ENCODE results near the gene SRGAP3.

SRGAP3 gene

GRCh38 chr3:9157651-9158362 is 91.6 kb downstream of the SRGAP3 start:
- Histone ChIP-seq H4K20me1 (ENCODE audit: insufficient read depth, low read length, poor library complexity, severe bottlenecking) (no peaks in the 10 kb centered on the region), H3K4me1 (ENCODE audit: insufficient read depth, low read length, poor library complexity, severe bottlenecking) (peaks cover 26% of the 10 kb centered on the region), H3K9me2 (replicated peaks; ENCODE audit: low read depth, low read length) (no peaks in the 10 kb centered on the region), H3K79me2 (ENCODE audit: insufficient read depth, low read length) (peaks cover 11% of the 10 kb centered on the region), H2AFZ (ENCODE audit: low read length) (no peak overlapping the region), H3K9ac (ENCODE audit: low read depth, low read length, poor library complexity, severe bottlenecking) (no peak overlapping the region), H3K9me3 (ENCODE audit: insufficient read depth, low read depth, low read length) (no peaks in the 10 kb centered on the region), H3K36me3 (ENCODE audit: insufficient read depth, low read length) (no peaks in the 10 kb centered on the region), H3K27me3 (ENCODE audit: insufficient read depth, low read length, poor library complexity, severe bottlenecking) (no peaks in the 10 kb centered on the region), H3K4me2 (ENCODE audit: low read depth, low read length, poor library complexity, severe bottlenecking) (peak overlapping the region; percentile 41), H3K4me3 (ENCODE audit: low read length, poor library complexity, severe bottlenecking) (no peak overlapping the region), H3F3A (ENCODE audit: low read depth) (0 out of 2 replicates have a peak, but pooled peaks cover 3% of the 10 kb centered on the region)
- TF ChIP-seq EZH2phosphoT487 (IDR thresholded peaks at IDR 0.05; ENCODE audit: borderline replicate concordance): no peak
- TF ChIP-seq CTCF (conservative IDR thresholded peaks at IDR 0.05; ENCODE audit: low read length): no peak

- Histone ChIP-seq H3K4me2 (ENCODE audit: low read depth, low read length, poor library complexity, severe bottlenecking) (no peak overlapping the region), H3K79me2 (ENCODE audit: insufficient read depth, low read length) (peaks cover 8% of the 10 kb centered on the region), H4K20me1 (ENCODE audit: insufficient read depth, low read length, poor library complexity, severe bottlenecking) (no peaks in the 10 kb centered on the region), H3K9ac (ENCODE audit: low read depth, low read length, poor library complexity, severe bottlenecking) (no peak overlapping the region), H3F3A (ENCODE audit: low read depth) (0 out of 2 replicates have a peak, but pooled peaks cover 3% of the 10 kb centered on the region), H3K4me3 (ENCODE audit: low read length, poor library complexity, severe bottlenecking) (no peak overlapping the region), H3K4me1 (ENCODE audit: insufficient read depth, low read length, poor library complexity, severe bottlenecking) (peaks cover 15% of the 10 kb centered on the region), H3K9me3 (ENCODE audit: insufficient read depth, low read depth, low read length) (no peaks in the 10 kb centered on the region), H3K27me3 (ENCODE audit: insufficient read depth, low read length, poor library complexity, severe bottlenecking) (no peaks in the 10 kb centered on the region), H3K36me3 (ENCODE audit: insufficient read depth, low read length) (no peaks in the 10 kb centered on the region), H2AFZ (ENCODE audit: low read length) (no peak overlapping the region), H3K9me2 (replicated peaks; ENCODE audit: low read depth, low read length) (no peaks in the 10 kb centered on the region)
- TF ChIP-seq CTCF (conservative IDR thresholded peaks at IDR 0.05; ENCODE audit: low read length): no peak
Observed at GRCh38 chr3:9156604-9157003, 92.8 kb downstream of the SRGAP3 start.

GRCh38 chr3:9155028-9155427 is 94.4 kb downstream of the SRGAP3 start:
- Histone ChIP-seq H4K20me1 (ENCODE audit: insufficient read depth, low read length, poor library complexity, severe bottlenecking) (no peaks in the 10 kb centered on the region), H3K4me2 (ENCODE audit: low read depth, low read length, poor library complexity, severe bottlenecking) (no peak overlapping the region), H3K27me3 (ENCODE audit: insufficient read depth, low read length, poor library complexity, severe bottlenecking) (no peaks in the 10 kb centered on the region), H3K79me2 (ENCODE audit: insufficient read depth, low read length) (peaks cover 8% of the 10 kb centered on the region), H3K4me1 (ENCODE audit: insufficient read depth, low read length, poor library complexity, severe bottlenecking) (peaks cover 13% of the 10 kb centered on the region), H3F3A (ENCODE audit: low read depth) (0 out of 2 replicates have a peak, but pooled peaks cover 3% of the 10 kb centered on the region), H3K36me3 (ENCODE audit: insufficient read depth, low read length) (0 out of 2 replicates have a peak, but pooled peaks cover 5% of the 10 kb centered on the region), H3K9me2 (replicated peaks; ENCODE audit: low read depth, low read length) (no peaks in the 10 kb centered on the region), H3K4me3 (ENCODE audit: low read length, poor library complexity, severe bottlenecking) (no peak overlapping the region), H2AFZ (ENCODE audit: low read length) (no peak overlapping the region), H3K9me3 (ENCODE audit: insufficient read depth, low read depth, low read length) (peaks cover 4% of the 10 kb centered on the region; the same call in 1 of the 2 replicates), H3K9ac (ENCODE audit: low read depth, low read length, poor library complexity, severe bottlenecking) (no peak overlapping the region)
- no peak for TF ChIP-seq EZH2phosphoT487 (IDR thresholded peaks at IDR 0.05; ENCODE audit: borderline replicate concordance)
- TF ChIP-seq CTCF (conservative IDR thresholded peaks at IDR 0.05; ENCODE audit: low read length): no peak

All from Loucy (cell line).